Middle frontal gyrus (tissue), 1 donor: ENCODE measurements around the gene RAB21.

ENCODE experiments used
- DNase-seq: peaks from one replicate; pipeline ENCODE4 v3.0.0-alpha.2; 2015; ENCODE audit warnings: low spot score; ENCODE audit errors: extremely low spot score

RAB21 gene

GRCh38 chr12:71754461-71755145 is at the start of gene RAB21:
RAB21 (plus strand) TSS chr12:71754863; CDS start chr12:71755130, 267 bp downstream.
- peak; percentile 95 for DNase-seq

- DNase-seq, result no peak
These were observed 49.7 kb upstream of the RAB21 start for GRCh38 chr12:71704920-71705319.

- no peak for DNase-seq
These were observed 46.0 kb upstream of the RAB21 start for GRCh38 chr12:71708658-71709057.

- no peak for DNase-seq
These were observed 44.2 kb upstream of the RAB21 start for GRCh38 chr12:71710276-71711125.

GRCh38 chr12:71718611-71719010 is 36.1 kb upstream of the RAB21 start:
- DNase-seq, result no peak

- DNase-seq, result no peak
These were observed 34.9 kb upstream of the RAB21 start for GRCh38 chr12:71719647-71720370.

GRCh38 chr12:71721783-71722505 is 32.7 kb upstream of the RAB21 start:
- no peak for DNase-seq

GRCh38 chr12:71725011-71725410 is 29.7 kb upstream of the RAB21 start:
- DNase-seq, result no peak

GRCh38 chr12:71726548-71726947 is 28.1 kb upstream of the RAB21 start:
- no peak for DNase-seq

GRCh38 chr12:71727958-71728357 is 26.7 kb upstream of the RAB21 start:
- DNase-seq, result no peak

- no peak for DNase-seq
These were observed 23.7 kb upstream of the RAB21 start for GRCh38 chr12:71730936-71731335.

GRCh38 chr12:71731439-71732356 is 23.0 kb upstream of the RAB21 start:
- DNase-seq, result no peak

- no peak for DNase-seq
These were observed 22.3 kb upstream of the RAB21 start for GRCh38 chr12:71732357-71732712.

- DNase-seq, result no peak
These were observed 17.5 kb upstream of the RAB21 start for GRCh38 chr12:71737197-71737596.

GRCh38 chr12:71742998-71743397 is 11.7 kb upstream of the RAB21 start:
- DNase-seq, result no peak

- DNase-seq, result no peak
These were observed 10.0 kb upstream of the RAB21 start for GRCh38 chr12:71744522-71745300.

- peak; percentile 57 for DNase-seq
These were observed 7.6 kb upstream of the RAB21 start for GRCh38 chr12:71746974-71747611.

- no peak for DNase-seq
These were observed 6.4 kb upstream of the RAB21 start for GRCh38 chr12:71748081-71748850.
